HepG2 (cell line): ENCODE measurements around the gene TTBK2.

Experiments
- HCFC1 ChIP-seq: fragments of 150-350 bp; IDR thresholded peaks from 2 replicates; pipeline ENCODE4 v1.6.1; 2014; ENCODE audit warnings: low read depth, low read length
- TP53 ChIP-seq: sonication (generic); formaldehyde crosslinking; conservative IDR thresholded peaks from 2 replicates; pipeline ENCODE4 v1.4.0; 2020; ENCODE audit warnings: missing genetic modification reagents

DNA sequence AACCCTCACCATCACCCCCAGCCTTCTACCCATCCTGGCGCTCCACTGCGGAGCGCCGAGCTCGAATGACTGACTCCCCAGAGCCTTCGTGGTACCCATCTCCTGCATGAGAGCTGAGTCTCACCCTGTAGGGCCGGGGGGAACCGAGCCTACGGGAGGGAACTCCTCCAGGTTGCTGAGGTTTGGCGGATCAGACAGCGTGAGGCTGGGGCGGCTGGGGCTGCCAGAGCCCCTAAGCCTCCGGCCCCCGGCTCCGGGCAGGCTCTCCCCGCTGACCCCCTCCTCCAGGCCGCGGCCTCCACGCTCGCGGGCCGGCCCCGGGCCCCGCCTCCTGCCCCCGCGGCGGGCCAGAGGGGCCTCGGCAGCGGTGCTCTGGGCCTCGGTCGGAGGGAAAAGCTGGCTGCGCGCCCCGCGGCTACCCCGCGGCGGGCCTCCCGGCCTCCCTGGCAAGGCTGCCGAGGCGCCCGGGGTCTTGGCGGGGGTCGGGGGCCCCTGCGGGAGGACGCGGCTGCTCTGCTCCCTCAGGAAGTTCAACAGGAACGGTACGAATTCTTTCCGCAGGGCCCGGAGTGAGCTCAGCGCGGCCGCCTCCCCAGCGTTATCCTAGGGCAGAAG is 184.3 kb downstream of the TTBK2 start:
- no peak for TF ChIP-seq HCFC1
- TF ChIP-seq TP53 (CRISPR knock-in tag) = no peak
